VCaP (cell line): ENCODE results near the gene TICRR.

Experiments used
- H3K27ac ChIP-seq: fragments of 450-650 bp; 2 replicates; pipeline ENCODE4 v1.5.1; 2017
- TF ChIP-seq, protein P1 (sequence below): fragments of 450-650 bp; conservative IDR thresholded peaks from 2 replicates; pipeline ENCODE4 v1.5.1; 2017; ENCODE audit warnings: mild to moderate bottlenecking, moderate library complexity

Gene TICRR, protein sequence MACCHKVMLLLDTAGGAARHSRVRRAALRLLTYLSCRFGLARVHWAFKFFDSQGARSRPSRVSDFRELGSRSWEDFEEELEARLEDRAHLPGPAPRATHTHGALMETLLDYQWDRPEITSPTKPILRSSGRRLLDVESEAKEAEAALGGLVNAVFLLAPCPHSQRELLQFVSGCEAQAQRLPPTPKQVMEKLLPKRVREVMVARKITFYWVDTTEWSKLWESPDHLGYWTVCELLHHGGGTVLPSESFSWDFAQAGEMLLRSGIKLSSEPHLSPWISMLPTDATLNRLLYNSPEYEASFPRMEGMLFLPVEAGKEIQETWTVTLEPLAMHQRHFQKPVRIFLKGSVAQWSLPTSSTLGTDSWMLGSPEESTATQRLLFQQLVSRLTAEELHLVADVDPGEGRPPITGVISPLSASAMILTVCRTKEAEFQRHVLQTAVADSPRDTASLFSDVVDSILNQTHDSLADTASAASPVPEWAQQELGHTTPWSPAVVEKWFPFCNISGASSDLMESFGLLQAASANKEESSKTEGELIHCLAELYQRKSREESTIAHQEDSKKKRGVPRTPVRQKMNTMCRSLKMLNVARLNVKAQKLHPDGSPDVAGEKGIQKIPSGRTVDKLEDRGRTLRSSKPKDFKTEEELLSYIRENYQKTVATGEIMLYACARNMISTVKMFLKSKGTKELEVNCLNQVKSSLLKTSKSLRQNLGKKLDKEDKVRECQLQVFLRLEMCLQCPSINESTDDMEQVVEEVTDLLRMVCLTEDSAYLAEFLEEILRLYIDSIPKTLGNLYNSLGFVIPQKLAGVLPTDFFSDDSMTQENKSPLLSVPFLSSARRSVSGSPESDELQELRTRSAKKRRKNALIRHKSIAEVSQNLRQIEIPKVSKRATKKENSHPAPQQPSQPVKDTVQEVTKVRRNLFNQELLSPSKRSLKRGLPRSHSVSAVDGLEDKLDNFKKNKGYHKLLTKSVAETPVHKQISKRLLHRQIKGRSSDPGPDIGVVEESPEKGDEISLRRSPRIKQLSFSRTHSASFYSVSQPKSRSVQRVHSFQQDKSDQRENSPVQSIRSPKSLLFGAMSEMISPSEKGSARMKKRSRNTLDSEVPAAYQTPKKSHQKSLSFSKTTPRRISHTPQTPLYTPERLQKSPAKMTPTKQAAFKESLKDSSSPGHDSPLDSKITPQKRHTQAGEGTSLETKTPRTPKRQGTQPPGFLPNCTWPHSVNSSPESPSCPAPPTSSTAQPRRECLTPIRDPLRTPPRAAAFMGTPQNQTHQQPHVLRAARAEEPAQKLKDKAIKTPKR (N-terminal part only)

DNA sequence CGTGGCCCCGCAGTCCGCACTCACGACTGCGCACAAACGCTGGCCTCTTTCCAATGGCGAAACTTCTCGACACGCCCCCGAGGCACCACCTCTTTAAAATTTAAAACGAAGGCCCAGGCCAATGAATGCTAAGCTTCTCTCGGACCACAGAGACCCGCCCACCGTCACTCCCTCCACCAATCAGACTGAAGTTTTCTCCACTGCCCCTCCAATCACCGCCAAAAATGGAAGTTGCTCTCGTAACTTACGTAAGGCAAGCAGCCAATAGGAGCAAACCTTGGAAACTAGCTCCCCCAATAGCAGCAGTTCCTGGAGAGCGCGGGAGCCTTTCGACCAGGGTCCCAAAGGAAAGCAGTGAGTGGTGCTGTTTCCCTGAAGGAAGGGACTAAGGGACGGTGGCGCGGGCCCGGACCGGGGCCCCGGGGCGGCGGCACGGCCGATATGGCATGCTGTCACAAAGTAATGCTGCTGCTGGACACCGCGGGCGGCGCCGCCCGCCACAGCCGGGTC, at the start of gene TICRR:
Gene TICRR (plus strand): TSS at position 324 of the 510 bp plus-strand sequence. CDS start 118 bp downstream, at position 442.
- TF ChIP-seq, protein P1, sequence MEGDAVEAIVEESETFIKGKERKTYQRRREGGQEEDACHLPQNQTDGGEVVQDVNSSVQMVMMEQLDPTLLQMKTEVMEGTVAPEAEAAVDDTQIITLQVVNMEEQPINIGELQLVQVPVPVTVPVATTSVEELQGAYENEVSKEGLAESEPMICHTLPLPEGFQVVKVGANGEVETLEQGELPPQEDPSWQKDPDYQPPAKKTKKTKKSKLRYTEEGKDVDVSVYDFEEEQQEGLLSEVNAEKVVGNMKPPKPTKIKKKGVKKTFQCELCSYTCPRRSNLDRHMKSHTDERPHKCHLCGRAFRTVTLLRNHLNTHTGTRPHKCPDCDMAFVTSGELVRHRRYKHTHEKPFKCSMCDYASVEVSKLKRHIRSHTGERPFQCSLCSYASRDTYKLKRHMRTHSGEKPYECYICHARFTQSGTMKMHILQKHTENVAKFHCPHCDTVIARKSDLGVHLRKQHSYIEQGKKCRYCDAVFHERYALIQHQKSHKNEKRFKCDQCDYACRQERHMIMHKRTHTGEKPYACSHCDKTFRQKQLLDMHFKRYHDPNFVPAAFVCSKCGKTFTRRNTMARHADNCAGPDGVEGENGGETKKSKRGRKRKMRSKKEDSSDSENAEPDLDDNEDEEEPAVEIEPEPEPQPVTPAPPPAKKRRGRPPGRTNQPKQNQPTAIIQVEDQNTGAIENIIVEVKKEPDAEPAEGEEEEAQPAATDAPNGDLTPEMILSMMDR: no peak
- peak within 1 kb of the TSS; percentile 73 for H3K27ac ChIP-seq

DNA sequence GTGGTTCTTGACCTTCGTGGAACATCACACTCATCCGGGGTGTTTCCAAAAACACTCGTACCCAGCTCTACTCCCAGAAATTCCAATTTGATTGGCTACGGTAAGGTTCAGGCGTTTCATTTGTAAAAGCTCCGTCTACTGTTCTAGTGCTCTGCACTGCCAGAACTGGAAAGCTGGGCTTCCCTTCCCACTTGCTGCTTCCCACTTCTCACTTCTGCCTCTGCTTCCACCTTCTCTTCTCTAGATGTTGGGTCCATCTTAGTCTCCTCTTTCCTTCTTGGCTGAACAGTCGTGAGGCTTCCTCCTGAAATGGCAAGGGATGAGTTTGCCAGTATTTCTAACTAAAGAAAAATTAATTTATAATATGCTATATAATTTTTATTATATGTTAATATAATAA, 49.1 kb upstream of the TICRR start:
- TF ChIP-seq, protein P1: no peak
- no peak overlapping the region for H3K27ac ChIP-seq

DNA sequence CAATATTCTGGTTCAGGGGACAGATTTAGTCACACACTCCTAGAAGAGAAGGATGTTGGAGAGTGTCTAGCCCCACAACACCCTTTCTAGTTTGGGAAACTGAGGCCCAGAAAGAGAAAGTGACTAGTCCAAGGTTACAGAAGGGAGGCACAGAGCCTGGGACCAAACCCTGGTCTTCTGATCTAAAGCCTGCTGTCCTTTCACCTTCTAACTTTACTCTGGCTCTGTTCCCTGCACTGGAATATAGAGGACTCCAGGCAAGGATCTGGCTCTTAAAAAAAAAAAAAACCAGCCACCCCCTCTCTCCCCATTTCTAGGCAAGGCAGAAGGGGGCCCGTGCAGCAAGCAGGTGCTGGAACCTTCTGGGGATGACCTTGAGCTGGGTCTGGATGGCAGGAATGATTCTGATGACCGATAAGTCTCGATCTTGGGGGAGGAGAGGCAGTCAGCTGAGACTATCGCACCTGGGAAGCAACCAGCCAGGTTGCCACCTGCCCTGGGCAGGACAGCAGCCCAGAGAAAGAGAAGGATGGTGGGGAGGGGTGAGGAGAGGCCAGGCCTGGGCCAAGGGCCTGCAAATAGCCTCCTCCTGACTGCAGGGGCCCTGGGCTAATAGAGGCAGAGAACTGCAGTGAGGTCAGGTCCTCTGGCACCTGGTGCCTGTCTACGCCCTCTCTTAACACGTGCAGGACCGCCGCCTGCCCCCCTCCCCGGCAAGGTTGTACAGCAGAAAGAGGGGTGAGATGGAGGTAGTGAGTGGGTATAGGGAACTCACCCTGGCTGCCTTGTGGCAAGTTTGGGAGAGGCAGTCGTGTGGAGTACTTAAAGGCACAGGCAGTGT, 48.4 kb upstream of the TICRR start:
- TF ChIP-seq, protein P1: no peak
- no peak overlapping the region for H3K27ac ChIP-seq

DNA sequence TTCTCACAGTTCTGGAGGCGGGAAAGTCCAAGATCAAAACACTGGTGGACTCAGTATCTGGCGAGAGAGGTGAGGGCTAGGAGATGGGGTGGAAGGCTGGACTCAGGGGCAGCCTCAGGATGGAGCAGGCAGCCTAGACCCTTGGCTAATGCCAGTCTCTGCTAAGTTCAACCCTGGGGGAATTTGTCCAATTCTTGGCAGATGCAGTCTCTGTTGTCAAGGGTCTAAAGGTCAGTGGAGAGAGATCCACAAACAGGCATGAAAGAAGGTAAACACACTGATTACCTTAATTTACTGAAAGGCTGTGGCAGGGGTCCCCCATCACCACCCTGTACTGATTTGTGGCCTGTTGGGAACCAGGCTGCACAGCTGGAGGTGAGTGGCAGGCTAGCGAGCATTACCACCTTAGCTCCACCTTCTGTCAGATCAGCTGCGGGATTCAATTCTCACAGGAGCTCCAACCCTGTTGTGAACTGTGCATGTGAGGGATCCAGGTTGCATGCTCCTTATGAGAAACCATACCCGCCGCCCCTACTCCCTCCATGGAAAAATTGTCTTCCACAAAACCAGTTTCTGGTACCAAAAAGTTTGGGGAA, 46.4 kb upstream of the TICRR start:
- H3K27ac ChIP-seq: no peak overlapping the region
- TF ChIP-seq, protein P1: no peak

DNA sequence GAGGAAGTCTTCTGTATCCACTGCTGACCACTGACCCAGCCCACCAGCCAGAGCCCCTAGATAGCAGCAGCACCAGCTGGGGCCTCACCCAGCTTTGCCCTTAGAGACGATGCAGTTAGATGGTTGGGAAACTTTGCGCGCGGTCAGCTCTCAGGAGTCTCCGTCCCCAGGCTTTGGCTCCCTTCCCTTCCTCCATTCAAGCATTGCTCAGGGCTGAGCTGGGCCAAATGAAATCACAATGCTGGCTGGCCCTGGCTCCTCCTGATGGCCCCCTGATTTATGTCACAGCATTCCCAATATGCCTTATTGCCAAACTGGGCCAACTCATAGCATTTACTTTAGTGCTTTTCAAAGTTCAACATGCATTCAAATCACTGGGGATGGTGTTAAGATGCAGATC, 44.3 kb upstream of the TICRR start:
- TF ChIP-seq, protein P1: no peak
- no peak overlapping the region for H3K27ac ChIP-seq

DNA sequence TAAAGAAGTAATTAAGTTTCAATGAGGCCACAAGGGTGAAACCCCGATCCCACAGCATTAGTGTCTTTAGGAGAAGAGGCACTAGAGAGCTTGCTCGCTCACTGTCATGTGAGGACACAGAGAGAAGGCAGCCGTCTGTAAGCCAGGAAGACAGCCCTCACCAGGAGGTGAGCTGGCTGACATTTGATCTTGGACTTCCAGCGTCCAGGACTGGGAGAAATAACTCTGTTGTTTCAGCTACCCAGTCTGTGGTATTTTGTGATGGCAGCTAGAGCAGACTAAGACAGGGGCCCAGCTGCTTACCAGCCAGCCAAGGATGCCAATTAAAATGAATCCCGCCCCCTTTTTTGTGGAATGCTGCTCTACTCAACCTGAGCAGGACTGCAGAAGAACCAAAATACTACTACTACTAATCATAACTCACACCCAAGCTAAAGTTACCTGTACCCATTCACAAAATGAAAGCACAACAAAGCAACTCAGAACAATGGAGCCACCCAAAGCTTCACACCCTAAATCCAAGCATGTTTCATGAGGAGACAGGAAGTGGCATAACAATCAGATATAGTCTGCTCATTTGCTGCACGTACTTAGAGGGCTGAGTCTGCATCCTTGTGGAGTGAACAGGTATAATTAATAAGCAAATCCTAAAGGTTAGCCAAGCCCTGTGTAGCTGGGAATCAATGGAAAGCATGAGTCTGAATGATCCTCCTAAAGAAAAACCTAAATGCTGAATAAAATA, 43.3 kb upstream of the TICRR start:
- no peak overlapping the region for H3K27ac ChIP-seq
- TF ChIP-seq, protein P1: no peak
